HEK293 (cell line): ENCODE measurements around the gene PACRG.

ENCODE experiments used
- CTCF ChIA-PET: fragments of 350-600 bp; formaldehyde crosslinking; extraction: SDS; loops from one replicate; lab custom pipeline; 2021; ENCODE audit warnings: antibody characterized with exemption; lab: Yijun Ruan, JAX
- POLR2A ChIA-PET: fragments of 300-600 bp; formaldehyde crosslinking; extraction: SDS; loops from one replicate; lab custom pipeline; 2020; ENCODE audit warnings: antibody characterized with exemption, inconsistent platforms; lab: Yijun Ruan, JAX
- H3K27ac ChIP-seq: fragments of 200-500 bp; sonication (Bioruptor generic); 2 replicates; pipeline ENCODE4 v1.5.1; 2014; ENCODE audit warnings: low read depth, low read length, control low read depth, inconsistent platforms; ENCODE audit errors: extremely low read depth
- H3K36me3 ChIP-seq, 2 experiments: fragments of 200-500 bp in 1 of 2; sonication (Bioruptor generic) in 1 of 2; 1 replicate in 1 of 2; 2 replicates in 1 of 2; pipeline ENCODE4 v1.5.1; 2014 to 2017; ENCODE audit warnings: inconsistent platforms in 2 of 2, low read length in 2 of 2; ENCODE audit not compliant: control insufficient read depth in 2 of 2, insufficient read depth in 1 of 2
- H3K4me1 ChIP-seq: fragments of 200-500 bp; sonication (Bioruptor generic); 2 replicates; pipeline ENCODE4 v1.5.1; 2014; ENCODE audit warnings: mild to moderate bottlenecking, low read length, inconsistent platforms; ENCODE audit not compliant: control insufficient read depth, insufficient read depth
- H3K4me3 ChIP-seq: 2 replicates; pipeline ENCODE4 v1.5.1; 2011; ENCODE audit warnings: low read depth, mild to moderate bottlenecking, control low read depth, low read length, moderate library complexity
- H3K9me3 ChIP-seq: fragments of 200-500 bp; sonication (Bioruptor generic); 2 replicates; pipeline ENCODE4 v1.5.1; 2014; ENCODE audit warnings: low read depth, low read length, inconsistent platforms; ENCODE audit not compliant: control insufficient read depth, insufficient read depth
- BCL11B ChIP-seq: fragments of 450-650 bp; formaldehyde crosslinking; IDR thresholded peaks from 2 replicates; pipeline ENCODE4 v1.5.1; 2016; ENCODE audit warnings: low read depth, missing biosample characterization, missing genetic modification characterization
- FEZF1 ChIP-seq: fragments of 450-650 bp; formaldehyde crosslinking; IDR thresholded peaks from 2 replicates; pipeline ENCODE4 v1.5.1; 2016; ENCODE audit warnings: missing biosample characterization, missing genetic modification characterization
- GLIS2 ChIP-seq: fragments of 450-650 bp; formaldehyde crosslinking; IDR thresholded peaks from 2 replicates; pipeline ENCODE4 v1.5.1; 2016; ENCODE audit warnings: missing biosample characterization, missing genetic modification characterization
- PRDM1 ChIP-seq: fragments of 450-650 bp; formaldehyde crosslinking; IDR thresholded peaks from 2 replicates; pipeline ENCODE4; 2016; ENCODE audit warnings: missing biosample characterization, missing genetic modification characterization
- ZBTB48 ChIP-seq: fragments of 450-650 bp; formaldehyde crosslinking; IDR thresholded peaks from 2 replicates; pipeline ENCODE4 v1.5.1; 2016; ENCODE audit warnings: missing biosample characterization, missing genetic modification characterization
- ZEB2 ChIP-seq: fragments of 450-650 bp; formaldehyde crosslinking; IDR thresholded peaks from 2 replicates; pipeline ENCODE4 v1.5.1; 2016; ENCODE audit warnings: missing biosample characterization, missing genetic modification characterization
- ZFP41 ChIP-seq: fragments of 450-650 bp; formaldehyde crosslinking; IDR thresholded peaks from 2 replicates; pipeline ENCODE4 v1.5.1; 2016; ENCODE audit warnings: missing biosample characterization, missing genetic modification characterization, borderline replicate concordance
- ZNF138 ChIP-seq: fragments of 450-650 bp; formaldehyde crosslinking; IDR thresholded peaks from 2 replicates; pipeline ENCODE4 v1.5.1; 2016; ENCODE audit warnings: missing biosample characterization, missing genetic modification characterization, borderline replicate concordance
- ZNF223 ChIP-seq: fragments of 450-650 bp; formaldehyde crosslinking; IDR thresholded peaks from 2 replicates; pipeline ENCODE4 v1.5.1; 2016; ENCODE audit warnings: missing biosample characterization, missing genetic modification characterization
- ZNF292 ChIP-seq: fragments of 450-650 bp; formaldehyde crosslinking; IDR thresholded peaks from 2 replicates; pipeline ENCODE4 v1.5.1; 2016; ENCODE audit warnings: low read depth, missing biosample characterization, missing genetic modification characterization, borderline replicate concordance
- ZNF335 ChIP-seq: fragments of 450-650 bp; formaldehyde crosslinking; conservative IDR thresholded peaks from 2 replicates; pipeline ENCODE4 v1.5.1; 2016; ENCODE audit warnings: missing biosample characterization, missing genetic modification characterization
- ZNF350 ChIP-seq: fragments of 450-650 bp; formaldehyde crosslinking; IDR thresholded peaks from 2 replicates; pipeline ENCODE4 v1.5.0; 2017; ENCODE audit warnings: missing biosample characterization, mild to moderate bottlenecking, missing genetic modification characterization
- ZNF354C ChIP-seq: fragments of 450-650 bp; formaldehyde crosslinking; IDR thresholded peaks from 2 replicates; pipeline ENCODE4 v1.5.1; 2016; ENCODE audit warnings: missing biosample characterization, missing genetic modification characterization, low read depth, borderline replicate concordance
- ZNF423 ChIP-seq: fragments of 450-650 bp; formaldehyde crosslinking; IDR thresholded peaks from 2 replicates; pipeline ENCODE4 v1.5.1; 2016; ENCODE audit warnings: missing biosample characterization, missing genetic modification characterization
- ZNF48 ChIP-seq: fragments of 450-650 bp; formaldehyde crosslinking; IDR thresholded peaks from 2 replicates; pipeline ENCODE4 v1.5.1; 2016; ENCODE audit warnings: missing biosample characterization, missing genetic modification characterization
- ZNF629 ChIP-seq: fragments of 450-650 bp; formaldehyde crosslinking; IDR thresholded peaks from 2 replicates; pipeline ENCODE4 v1.5.1; 2017; ENCODE audit warnings: missing biosample characterization, missing genetic modification characterization
- TF ChIP-seq, protein P1 (sequence below): fragments of 450-650 bp; formaldehyde crosslinking; IDR thresholded peaks from 2 replicates; pipeline ENCODE4 v1.5.1; 2017; ENCODE audit warnings: missing biosample characterization, mild to moderate bottlenecking, missing genetic modification characterization, moderate library complexity
- TF ChIP-seq, protein P2 (sequence below): fragments of 450-650 bp; formaldehyde crosslinking; IDR thresholded peaks from 2 replicates; pipeline ENCODE4 v1.5.1; 2016; ENCODE audit warnings: missing biosample characterization, missing genetic modification characterization, borderline replicate concordance
- TF ChIP-seq, protein P3 (sequence below): fragments of 450-650 bp; formaldehyde crosslinking; IDR thresholded peaks from 2 replicates; pipeline ENCODE4 v1.5.1; 2016; ENCODE audit warnings: missing biosample characterization, missing genetic modification characterization
- TF ChIP-seq, protein P4 (sequence below): fragments of 450-650 bp; formaldehyde crosslinking; IDR thresholded peaks from 2 replicates; pipeline ENCODE4 v1.5.1; 2017; ENCODE audit warnings: missing biosample characterization, missing genetic modification characterization
- TF ChIP-seq, protein P5 (sequence below): fragments of 450-650 bp; formaldehyde crosslinking; IDR thresholded peaks from 2 replicates; pipeline ENCODE4 v1.5.1; 2016; ENCODE audit warnings: missing biosample characterization, missing genetic modification characterization

PACRG gene

DNA sequence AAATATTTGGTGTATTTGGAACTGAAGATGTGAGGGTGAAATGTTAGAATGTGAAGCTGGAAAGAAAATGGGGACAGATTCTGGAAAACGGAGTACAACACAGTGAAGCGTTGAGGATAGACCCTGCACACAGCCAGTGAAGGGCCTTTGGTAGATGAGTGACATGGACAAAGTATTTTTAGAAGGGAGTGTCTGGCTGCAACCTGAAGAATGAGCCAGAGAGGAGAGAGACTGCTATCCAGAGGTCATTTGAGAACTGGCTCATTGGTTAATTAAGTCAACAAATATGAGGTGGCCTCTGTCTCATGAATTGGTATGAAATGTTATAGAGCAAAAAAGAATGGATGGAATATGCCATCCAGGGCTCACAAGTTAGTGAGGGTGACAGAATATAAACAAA is 310.5 kb downstream of the PACRG start:
- POLR2A ChIA-PET: no interaction called here
- CTCF ChIA-PET: no interaction called here
- H3K4me1 ChIP-seq: no peaks in the 10 kb centered on the region
- no peak overlapping the region for H3K27ac ChIP-seq
- H3K4me3 ChIP-seq: no peak overlapping the region
- no peaks in the 10 kb centered on the region for H3K9me3 ChIP-seq
- TF ChIP-seq ZNF335 (tag by site-specific recombination) (no peak), BCL11B (tag by site-specific recombination) (no peak), ZNF48 (tag by site-specific recombination) (no peak), ZNF223 (tag by site-specific recombination) (no peak), ZNF629 (tag by site-specific recombination) (no peak)
- TF ChIP-seq, protein P1, sequence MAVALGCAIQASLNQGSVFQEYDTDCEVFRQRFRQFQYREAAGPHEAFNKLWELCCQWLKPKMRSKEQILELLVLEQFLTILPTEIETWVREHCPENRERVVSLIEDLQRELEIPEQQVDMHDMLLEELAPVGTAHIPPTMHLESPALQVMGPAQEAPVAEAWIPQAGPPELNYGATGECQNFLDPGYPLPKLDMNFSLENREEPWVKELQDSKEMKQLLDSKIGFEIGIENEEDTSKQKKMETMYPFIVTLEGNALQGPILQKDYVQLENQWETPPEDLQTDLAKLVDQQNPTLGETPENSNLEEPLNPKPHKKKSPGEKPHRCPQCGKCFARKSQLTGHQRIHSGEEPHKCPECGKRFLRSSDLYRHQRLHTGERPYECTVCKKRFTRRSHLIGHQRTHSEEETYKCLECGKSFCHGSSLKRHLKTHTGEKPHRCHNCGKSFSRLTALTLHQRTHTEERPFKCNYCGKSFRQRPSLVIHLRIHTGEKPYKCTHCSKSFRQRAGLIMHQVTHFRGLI (tag by site-specific recombination): no peak
- H3K36me3 ChIP-seq: no peaks in the 10 kb centered on the region

DNA sequence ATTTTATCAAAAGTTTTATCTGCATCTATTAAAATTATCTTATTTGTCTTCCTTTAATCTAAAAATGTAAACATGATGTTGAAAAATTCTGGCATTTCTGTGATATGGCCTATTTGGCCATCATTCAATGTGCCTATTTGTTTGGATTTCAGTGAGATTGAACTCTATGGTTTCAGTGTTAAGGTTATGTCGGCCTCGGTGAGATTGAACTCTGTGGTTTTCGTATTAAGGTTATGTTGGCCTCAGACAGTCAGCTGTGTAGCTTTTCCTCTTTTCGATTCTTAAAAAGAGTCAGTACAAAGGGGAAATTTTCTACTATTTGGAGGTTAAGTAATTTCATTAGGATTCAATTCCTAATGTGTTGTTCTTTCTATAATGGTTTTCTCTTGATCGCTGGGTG is 320.6 kb downstream of the PACRG start:
- Histone ChIP-seq H3K36me3 (no peaks in the 10 kb centered on the region), H3K9me3 (no peaks in the 10 kb centered on the region), H3K27ac (no peak overlapping the region), H3K4me1 (no peaks in the 10 kb centered on the region), H3K4me3 (no peak overlapping the region)
- no peak for TF ChIP-seq ZBTB48 (tag by site-specific recombination)
- no peak for TF ChIP-seq ZFP41
- TF ChIP-seq, protein P2, sequence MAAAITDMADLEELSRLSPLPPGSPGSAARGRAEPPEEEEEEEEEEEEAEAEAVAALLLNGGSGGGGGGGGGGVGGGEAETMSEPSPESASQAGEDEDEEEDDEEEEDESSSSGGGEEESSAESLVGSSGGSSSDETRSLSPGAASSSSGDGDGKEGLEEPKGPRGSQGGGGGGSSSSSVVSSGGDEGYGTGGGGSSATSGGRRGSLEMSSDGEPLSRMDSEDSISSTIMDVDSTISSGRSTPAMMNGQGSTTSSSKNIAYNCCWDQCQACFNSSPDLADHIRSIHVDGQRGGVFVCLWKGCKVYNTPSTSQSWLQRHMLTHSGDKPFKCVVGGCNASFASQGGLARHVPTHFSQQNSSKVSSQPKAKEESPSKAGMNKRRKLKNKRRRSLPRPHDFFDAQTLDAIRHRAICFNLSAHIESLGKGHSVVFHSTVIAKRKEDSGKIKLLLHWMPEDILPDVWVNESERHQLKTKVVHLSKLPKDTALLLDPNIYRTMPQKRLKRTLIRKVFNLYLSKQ (tag by site-specific recombination): no peak
- TF ChIP-seq, protein P3, sequence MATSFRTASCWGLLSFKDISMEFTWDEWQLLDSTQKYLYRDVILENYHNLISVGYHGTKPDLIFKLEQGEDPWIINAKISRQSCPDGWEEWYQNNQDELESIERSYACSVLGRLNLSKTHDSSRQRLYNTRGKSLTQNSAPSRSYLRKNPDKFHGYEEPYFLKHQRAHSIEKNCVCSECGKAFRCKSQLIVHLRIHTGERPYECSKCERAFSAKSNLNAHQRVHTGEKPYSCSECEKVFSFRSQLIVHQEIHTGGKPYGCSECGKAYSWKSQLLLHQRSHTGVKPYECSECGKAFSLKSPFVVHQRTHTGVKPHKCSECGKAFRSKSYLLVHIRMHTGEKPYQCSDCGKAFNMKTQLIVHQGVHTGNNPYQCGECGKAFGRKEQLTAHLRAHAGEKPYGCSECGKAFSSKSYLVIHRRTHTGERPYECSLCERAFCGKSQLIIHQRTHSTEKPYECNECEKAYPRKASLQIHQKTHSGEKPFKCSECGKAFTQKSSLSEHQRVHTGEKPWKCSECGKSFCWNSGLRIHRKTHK (tag by site-specific recombination): no peak
- no peak for TF ChIP-seq FEZF1 (tag by site-specific recombination)
- TF ChIP-seq, protein P4, sequence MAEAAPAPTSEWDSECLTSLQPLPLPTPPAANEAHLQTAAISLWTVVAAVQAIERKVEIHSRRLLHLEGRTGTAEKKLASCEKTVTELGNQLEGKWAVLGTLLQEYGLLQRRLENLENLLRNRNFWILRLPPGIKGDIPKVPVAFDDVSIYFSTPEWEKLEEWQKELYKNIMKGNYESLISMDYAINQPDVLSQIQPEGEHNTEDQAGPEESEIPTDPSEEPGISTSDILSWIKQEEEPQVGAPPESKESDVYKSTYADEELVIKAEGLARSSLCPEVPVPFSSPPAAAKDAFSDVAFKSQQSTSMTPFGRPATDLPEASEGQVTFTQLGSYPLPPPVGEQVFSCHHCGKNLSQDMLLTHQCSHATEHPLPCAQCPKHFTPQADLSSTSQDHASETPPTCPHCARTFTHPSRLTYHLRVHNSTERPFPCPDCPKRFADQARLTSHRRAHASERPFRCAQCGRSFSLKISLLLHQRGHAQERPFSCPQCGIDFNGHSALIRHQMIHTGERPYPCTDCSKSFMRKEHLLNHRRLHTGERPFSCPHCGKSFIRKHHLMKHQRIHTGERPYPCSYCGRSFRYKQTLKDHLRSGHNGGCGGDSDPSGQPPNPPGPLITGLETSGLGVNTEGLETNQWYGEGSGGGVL (tag by site-specific recombination): no peak
- no peak for TF ChIP-seq GLIS2 (tag by site-specific recombination)
- TF ChIP-seq ZNF354C: no peak
- TF ChIP-seq ZNF292: no peak
- TF ChIP-seq, protein P5, sequence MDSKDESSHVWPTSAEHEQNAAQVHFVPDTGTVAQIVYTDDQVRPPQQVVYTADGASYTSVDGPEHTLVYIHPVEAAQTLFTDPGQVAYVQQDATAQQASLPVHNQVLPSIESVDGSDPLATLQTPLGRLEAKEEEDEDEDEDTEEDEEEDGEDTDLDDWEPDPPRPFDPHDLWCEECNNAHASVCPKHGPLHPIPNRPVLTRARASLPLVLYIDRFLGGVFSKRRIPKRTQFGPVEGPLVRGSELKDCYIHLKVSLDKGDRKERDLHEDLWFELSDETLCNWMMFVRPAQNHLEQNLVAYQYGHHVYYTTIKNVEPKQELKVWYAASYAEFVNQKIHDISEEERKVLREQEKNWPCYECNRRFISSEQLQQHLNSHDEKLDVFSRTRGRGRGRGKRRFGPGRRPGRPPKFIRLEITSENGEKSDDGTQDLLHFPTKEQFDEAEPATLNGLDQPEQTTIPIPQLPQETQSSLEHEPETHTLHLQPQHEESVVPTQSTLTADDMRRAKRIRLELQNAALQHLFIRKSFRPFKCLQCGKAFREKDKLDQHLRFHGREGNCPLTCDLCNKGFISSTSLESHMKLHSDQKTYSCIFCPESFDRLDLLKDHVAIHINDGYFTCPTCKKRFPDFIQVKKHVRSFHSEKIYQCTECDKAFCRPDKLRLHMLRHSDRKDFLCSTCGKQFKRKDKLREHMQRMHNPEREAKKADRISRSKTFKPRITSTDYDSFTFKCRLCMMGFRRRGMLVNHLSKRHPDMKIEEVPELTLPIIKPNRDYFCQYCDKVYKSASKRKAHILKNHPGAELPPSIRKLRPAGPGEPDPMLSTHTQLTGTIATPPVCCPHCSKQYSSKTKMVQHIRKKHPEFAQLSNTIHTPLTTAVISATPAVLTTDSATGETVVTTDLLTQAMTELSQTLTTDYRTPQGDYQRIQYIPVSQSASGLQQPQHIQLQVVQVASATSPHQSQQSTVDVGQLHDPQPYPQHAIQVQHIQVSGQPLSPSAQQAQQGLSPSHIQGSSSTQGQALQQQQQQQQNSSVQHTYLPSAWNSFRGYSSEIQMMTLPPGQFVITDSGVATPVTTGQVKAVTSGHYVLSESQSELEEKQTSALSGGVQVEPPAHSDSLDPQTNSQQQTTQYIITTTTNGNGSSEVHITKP (tag by site-specific recombination): no peak
- TF ChIP-seq PRDM1 (tag by site-specific recombination): no peak
- TF ChIP-seq ZNF138: no peak
- no peak for TF ChIP-seq ZNF350
- TF ChIP-seq ZNF423: no peak
- no peak for TF ChIP-seq ZEB2
- ChIA-PET CTCF (no interaction called here), POLR2A (no interaction called here)
